CD8-positive, alpha-beta memory T cell (primary cell): ENCODE results near the gene DDX47. TPM values are rescaled to one million over a fixed set of nuclear protein-coding genes. Genes with fewer than 3 reads are reported as not detected.
A peak's percentile ranks its signal among the peaks of the same experiment; 100 is the strongest.

Source experiments
- CTCF ChIA-PET: fragments of 350-600 bp; sonication (Branson Sonifier 250); formaldehyde crosslinking; loops from one replicate; lab custom pipeline; 2021; ENCODE audit warnings: antibody characterized with exemption; lab: Charles Lee
- POLR2A ChIA-PET: fragments of 350-600 bp; sonication (Branson Sonifier 250); formaldehyde crosslinking; loops from one replicate; lab custom pipeline; 2021; ENCODE audit warnings: antibody characterized with exemption; lab: Charles Lee
- DNase-seq, 5 donors: peaks; one replicate each; pipeline versions ENCODE4 v3.0.0 to v3.0.0-alpha.2; 2020 to 2022; ENCODE audit warnings: mixed read lengths in 1 of 5
- H3K27ac ChIP-seq: one replicate; pipeline ENCODE4 v1.7.0; 2013; ENCODE audit warnings: low read depth, mild to moderate bottlenecking, low read length, moderate library complexity
- H3K27me3 ChIP-seq: 2 replicates; pipeline ENCODE4 v1.7.0; 2013; ENCODE audit warnings: low read length, mild to moderate bottlenecking; ENCODE audit not compliant: insufficient read depth, poor library complexity, severe bottlenecking
- H3K36me3 ChIP-seq: 2 replicates; pipeline ENCODE4 v1.7.0; 2013; ENCODE audit warnings: mild to moderate bottlenecking, low read length, moderate library complexity; ENCODE audit not compliant: insufficient read depth
- H3K4me1 ChIP-seq: 2 replicates; pipeline ENCODE4 v1.7.0; 2013; ENCODE audit warnings: mild to moderate bottlenecking, low read length, moderate library complexity; ENCODE audit not compliant: insufficient read depth
- H3K4me3 ChIP-seq: 2 replicates; pipeline ENCODE4 v1.7.0; 2013; ENCODE audit warnings: mild to moderate bottlenecking, low read length
- H3K9me3 ChIP-seq: 2 replicates; pipeline ENCODE4 v1.7.0; 2013; ENCODE audit warnings: mild to moderate bottlenecking, low read length
- H3K27ac Mint-ChIP-seq, 8 donors: one replicate each; pipeline ENCODE4 v1.8.0; 2020 to 2021; ENCODE audit warnings: mixed read lengths in 8 of 8, mild to moderate bottlenecking in 6 of 8, inconsistent platforms in 3 of 8, moderate library complexity in 3 of 8
- H3K27me3 Mint-ChIP-seq, 2 donors: one replicate each; pipeline ENCODE4 v1.8.0; 2020 to 2021; ENCODE audit warnings: mixed read lengths in 2 of 2, mild to moderate bottlenecking in 1 of 2, moderate library complexity in 1 of 2
- H3K36me3 Mint-ChIP-seq, 3 donors: one replicate each; pipeline ENCODE4 v1.8.0; 2020 to 2021; ENCODE audit warnings: mixed read lengths in 3 of 3, inconsistent platforms in 1 of 3, mild to moderate bottlenecking in 1 of 3
- H3K4me1 Mint-ChIP-seq, 3 donors: one replicate each; pipeline ENCODE4 v1.8.0; 2020 to 2021; ENCODE audit warnings: mixed read lengths in 3 of 3, inconsistent platforms in 1 of 3, mild to moderate bottlenecking in 1 of 3
- H3K4me3 Mint-ChIP-seq, 7 donors: one replicate each; pipeline ENCODE4 v1.8.0; 2020 to 2021; ENCODE audit warnings: mixed read lengths in 7 of 7, mild to moderate bottlenecking in 6 of 7, moderate library complexity in 4 of 7, inconsistent platforms in 2 of 7
- H3K9me3 Mint-ChIP-seq, 5 donors: one replicate each; pipeline ENCODE4 v1.8.0; 2020 to 2022; ENCODE audit warnings: mixed read lengths in 5 of 5, mild to moderate bottlenecking in 3 of 5, moderate library complexity in 2 of 5, inconsistent platforms in 1 of 5
- polyA plus RNA-seq: library from polyadenylated mRNA; unstranded; fragments of 300-500 nt; fragmentation: Illumina TruSeq; gene quantifications from one replicate; pipeline ENCODE4 v1.2.3, GENCODE V29; 2021
- total RNA-seq, 2 experiments: library from RNA; stranded (reverse); gene quantifications; one replicate each; pipeline ENCODE4 v1.2.3, GENCODE V29; 2021

DDX47 gene
- total and polyA plus RNA-seq, 3 experiments from 2014 or later, result 64.5 to 106 (median 105) TPM

DNA sequence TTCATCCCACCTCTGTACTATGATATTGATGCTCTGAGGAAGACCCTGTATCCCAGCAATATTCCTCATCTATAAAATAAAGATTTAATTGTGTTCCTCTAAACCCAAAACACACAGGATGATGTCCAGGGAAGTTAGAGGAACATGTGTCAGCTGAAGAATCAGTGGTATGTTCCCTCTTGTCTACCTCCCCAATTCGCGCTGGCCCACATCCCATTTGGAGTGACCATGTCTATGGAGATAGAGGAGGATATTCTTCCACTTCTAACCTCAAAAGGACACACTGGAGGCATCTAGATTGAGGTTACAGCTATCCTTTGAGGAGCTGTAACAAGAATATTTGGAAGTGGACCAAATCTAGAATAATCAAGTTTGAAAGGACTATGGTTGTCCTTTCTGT, 29.0 kb upstream of the DDX47 start:
- no peaks in the 10 kb centered on the region for H3K9me3 ChIP-seq
- POLR2A ChIA-PET, result no interaction called here

DNA sequence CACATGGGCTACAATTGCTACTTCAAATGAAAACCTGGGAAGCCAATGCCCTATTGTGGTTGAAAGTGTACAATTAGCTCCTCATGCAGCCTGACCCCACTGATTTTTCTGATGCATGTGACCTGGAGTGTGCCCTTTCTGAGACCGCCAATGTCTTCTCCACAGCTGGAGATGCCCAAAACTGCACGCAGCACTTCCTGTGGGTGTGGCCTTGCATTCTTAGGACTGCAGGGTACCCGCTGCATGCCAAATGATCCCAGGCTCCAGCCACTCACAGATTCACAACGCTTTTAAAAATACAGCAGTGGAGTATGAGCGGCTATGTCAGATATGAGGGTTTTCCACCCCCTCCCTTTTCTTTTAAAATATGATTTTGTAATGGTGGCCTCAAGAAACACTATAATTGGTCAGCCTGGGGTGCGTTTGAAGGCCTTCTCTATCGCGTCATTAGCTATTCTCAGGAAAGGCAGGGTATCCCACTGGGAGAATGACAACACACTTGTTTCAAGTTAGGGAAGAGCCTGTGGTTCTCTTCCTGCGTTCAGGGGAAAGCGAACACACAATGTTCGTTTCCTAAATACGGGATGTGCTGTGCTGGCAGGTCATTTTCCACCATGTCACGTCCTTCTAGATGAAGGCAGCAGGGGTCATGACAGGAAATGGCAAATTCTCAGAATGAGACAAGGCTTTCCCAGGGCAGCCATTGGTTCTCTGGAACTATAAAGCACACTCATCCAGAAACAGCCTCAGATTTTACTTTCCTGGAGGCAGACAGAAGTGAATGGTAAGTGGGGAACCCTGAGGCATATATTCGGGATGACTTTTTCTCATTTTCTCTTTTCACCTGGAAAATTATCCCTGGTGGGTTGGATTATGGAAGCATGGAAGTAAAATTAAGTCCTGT, 28.0 kb upstream of the DDX47 start, which contains the start of gene APOLD1:
Gene APOLD1 (plus strand): TSS at position 749 of the 904 bp plus-strand sequence. CDS start 33 bp downstream, at position 782.
- H3K27ac ChIP-seq, result peak within 1 kb of the TSS; percentile 75
- DNase-seq, result no peak

More for the DNA sequence above, 29.0 kb upstream of the DDX47 start:
- CTCF ChIA-PET, result interaction anchor here (0.7 to 1.5 kb wide), 2 partner anchors 47 to 410 kb away, joined by 3 to 5 read pairs; no protein-coding TSS in a partner anchor
- H3K4me3 ChIP-seq, result no peak overlapping the region
- DNase-seq, result no peak
- H3K4me1 Mint-ChIP-seq, result peaks cover 6 to 27% (median 24%) of the 10 kb centered on the region in 3 donors
- no peaks in the 10 kb centered on the region for H3K36me3 ChIP-seq
- peak overlapping the region in 2 of 7 donors; percentile 61 to 85 for H3K4me3 Mint-ChIP-seq
- no peak overlapping the region for H3K27ac ChIP-seq
- peaks cover 0 to 3% (median 0%) of the 10 kb centered on the region in 5 donors for H3K9me3 Mint-ChIP-seq
- H3K4me1 ChIP-seq, result peaks cover 23% of the 10 kb centered on the region
- no peaks in the 10 kb centered on the region for H3K27me3 ChIP-seq
- peaks cover 3% of the 10 kb centered on the region in 2 donors for H3K27me3 Mint-ChIP-seq
- H3K36me3 Mint-ChIP-seq, result peaks cover 0 to 4% (median 0%) of the 10 kb centered on the region in 3 donors
- H3K27ac Mint-ChIP-seq, result no peak overlapping the region

DNA sequence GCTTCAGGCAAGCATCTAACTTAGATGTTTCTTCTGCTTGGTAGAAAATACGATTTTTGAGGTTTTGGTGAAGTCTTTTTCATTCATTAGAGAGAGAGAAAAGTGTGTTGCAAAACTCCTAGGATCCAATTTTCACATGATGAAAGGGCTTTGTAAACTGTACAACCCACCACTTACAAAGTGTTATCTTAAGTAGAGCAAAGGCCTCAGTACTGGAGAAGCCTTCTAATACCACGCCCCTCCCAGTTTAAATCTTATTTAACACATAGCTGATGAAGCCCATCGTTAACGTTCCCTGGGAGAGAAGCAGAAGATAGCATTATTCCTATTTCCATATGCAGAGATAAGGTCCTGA, 26.8 kb upstream of the DDX47 start:
- POLR2A ChIA-PET, result interaction anchor here (0.9 to 1.4 kb wide), 4 partner anchors 19 to 1132 kb away, joined by 3 to 11 read pairs (median 4); no protein-coding TSS in a partner anchor

More for the DNA sequence above, 28.0 kb upstream of the DDX47 start, which contains the start of gene APOLD1:
- Mint-ChIP-seq H3K4me3 (peak within 1 kb of the TSS; percentile 78 to 91 (median 81)), H3K4me1 (peaks cover 6 to 27% (median 24%) of the 10 kb centered on the region in 3 donors), H3K9me3 (peaks cover 0 to 3% (median 0%) of the 10 kb centered on the region in 5 donors), H3K36me3 (peaks cover 0 to 4% (median 0%) of the 10 kb centered on the region in 3 donors), H3K27ac (peak within 1 kb of the TSS in 6 of 8 donors; percentile 42 to 91 (median 79)), H3K27me3 (peaks cover 3% of the 10 kb centered on the region in 2 donors)
- Histone ChIP-seq H3K9me3 (no peaks in the 10 kb centered on the region), H3K27me3 (no peaks in the 10 kb centered on the region), H3K4me3 (peak within 1 kb of the TSS; percentile 89), H3K36me3 (no peaks in the 10 kb centered on the region), H3K4me1 (peaks cover 23% of the 10 kb centered on the region)
- CTCF ChIA-PET, result interaction anchor here (0.7 to 5.5 kb wide), 4 partner anchors 18 to 48 kb away, joined by 3 to 48 read pairs (median 18); partner anchors contain the start of gene DDX47
- POLR2A ChIA-PET, result no interaction called here

DNA sequence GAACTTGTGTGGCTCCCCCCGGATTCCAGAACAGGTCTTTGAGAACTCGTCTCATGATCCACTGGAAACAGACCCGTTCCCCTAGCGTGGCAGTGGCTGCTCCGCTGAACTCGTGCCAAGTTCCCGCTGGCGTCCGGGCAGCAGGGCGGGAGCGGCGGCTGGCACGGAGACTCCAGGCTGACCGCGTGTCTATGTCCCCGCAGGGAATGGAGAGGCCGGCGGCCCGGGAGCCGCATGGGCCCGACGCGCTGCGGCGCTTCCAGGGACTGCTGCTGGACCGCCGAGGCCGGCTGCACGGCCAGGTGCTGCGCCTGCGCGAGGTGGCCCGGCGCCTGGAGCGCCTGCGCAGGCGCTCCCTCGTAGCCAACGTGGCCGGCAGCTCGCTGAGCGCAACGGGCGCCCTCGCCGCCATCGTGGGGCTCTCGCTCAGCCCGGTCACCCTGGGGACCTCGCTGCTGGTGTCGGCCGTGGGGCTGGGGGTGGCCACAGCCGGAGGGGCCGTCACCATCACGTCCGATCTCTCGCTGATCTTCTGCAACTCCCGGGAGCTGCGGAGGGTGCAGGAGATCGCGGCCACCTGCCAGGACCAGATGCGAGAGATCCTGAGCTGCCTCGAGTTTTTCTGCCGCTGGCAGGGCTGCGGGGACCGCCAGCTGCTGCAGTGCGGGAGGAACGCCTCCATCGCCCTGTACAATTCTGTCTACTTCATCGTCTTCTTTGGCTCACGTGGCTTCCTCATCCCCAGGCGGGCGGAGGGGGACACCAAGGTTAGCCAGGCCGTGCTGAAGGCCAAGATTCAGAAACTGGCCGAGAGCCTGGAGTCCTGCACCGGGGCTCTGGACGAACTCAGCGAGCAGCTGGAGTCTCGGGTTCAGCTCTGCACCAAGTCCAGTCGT, 26.2 kb upstream of the DDX47 start:
- Mint-ChIP-seq H3K4me3 (peak overlapping the region; percentile 84 to 91 (median 88)), H3K27me3 (peaks cover 3% of the 10 kb centered on the region in 2 donors), H3K27ac (peak overlapping the region; percentile 82 to 93 (median 88)), H3K36me3 (peaks cover 0 to 4% (median 0%) of the 10 kb centered on the region in 3 donors), H3K9me3 (peaks cover 0 to 3% (median 0%) of the 10 kb centered on the region in 5 donors), H3K4me1 (peaks cover 6 to 27% (median 24%) of the 10 kb centered on the region in 3 donors)
- POLR2A ChIA-PET, result interaction anchor here (0.6 to 1.4 kb wide), 8 partner anchors 19 to 1133 kb away, joined by 3 to 11 read pairs (median 4); no protein-coding TSS in a partner anchor
- Histone ChIP-seq H3K4me3 (peak overlapping the region; percentile 89), H3K9me3 (no peaks in the 10 kb centered on the region), H3K27me3 (no peaks in the 10 kb centered on the region), H3K36me3 (no peaks in the 10 kb centered on the region), H3K4me1 (peaks cover 23% of the 10 kb centered on the region), H3K27ac (peak overlapping the region; percentile 75)
- peak; percentile 63 to 81 (median 73) for DNase-seq
- CTCF ChIA-PET, result interaction anchor here (0.7 to 5.5 kb wide), 11 partner anchors 8 to 426 kb away, joined by 3 to 48 read pairs (median 6); partner anchors contain the start of gene DDX47

More for the DNA sequence above, 26.8 kb upstream of the DDX47 start:
- no peaks in the 10 kb centered on the region for H3K36me3 ChIP-seq
- peaks cover 0 to 3% (median 0%) of the 10 kb centered on the region in 5 donors for H3K9me3 Mint-ChIP-seq
- CTCF ChIA-PET, result interaction anchor here (0.7 to 5.5 kb wide), 5 partner anchors 11 to 427 kb away, joined by 3 to 48 read pairs (median 8); partner anchors contain the start of gene DDX47
- H3K27ac Mint-ChIP-seq, result peak overlapping the region; percentile 42 to 82 (median 74)
- peak overlapping the region; percentile 75 for H3K27ac ChIP-seq
- no peaks in the 10 kb centered on the region for H3K27me3 ChIP-seq
- peaks cover 0 to 4% (median 0%) of the 10 kb centered on the region in 3 donors for H3K36me3 Mint-ChIP-seq
- peak overlapping the region; percentile 78 to 91 (median 81) for H3K4me3 Mint-ChIP-seq
- peaks cover 23% of the 10 kb centered on the region for H3K4me1 ChIP-seq
- peaks cover 3% of the 10 kb centered on the region in 2 donors for H3K27me3 Mint-ChIP-seq
- H3K9me3 ChIP-seq, result no peaks in the 10 kb centered on the region
- peak overlapping the region; percentile 89 for H3K4me3 ChIP-seq
- DNase-seq, result no peak
- H3K4me1 Mint-ChIP-seq, result peaks cover 6 to 27% (median 24%) of the 10 kb centered on the region in 3 donors

DNA sequence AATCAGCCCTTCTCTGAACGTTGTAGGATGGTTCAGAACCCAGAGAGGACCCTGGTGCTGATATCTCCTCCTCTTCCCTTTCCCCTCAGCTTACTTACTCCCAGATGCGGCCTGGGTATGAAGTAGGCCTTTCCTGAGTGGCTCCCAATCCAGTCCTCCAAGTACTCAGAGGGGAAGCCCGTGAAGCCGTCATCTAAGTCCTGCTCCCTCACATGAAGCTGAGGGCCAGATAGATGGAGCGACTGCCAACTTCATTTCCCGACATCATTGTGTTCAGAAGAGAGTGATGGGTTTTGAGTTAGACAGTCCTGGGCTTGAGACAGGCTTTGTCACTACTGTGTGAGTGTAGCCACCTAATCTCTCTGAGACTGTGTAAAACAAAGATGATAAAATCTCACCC, 25.0 kb upstream of the DDX47 start:
- Histone ChIP-seq H3K4me1 (peaks cover 23% of the 10 kb centered on the region), H3K36me3 (no peaks in the 10 kb centered on the region), H3K9me3 (no peaks in the 10 kb centered on the region), H3K27me3 (no peaks in the 10 kb centered on the region), H3K27ac (no peak overlapping the region), H3K4me3 (no peak overlapping the region)
- H3K4me1 Mint-ChIP-seq, result peaks cover 6 to 27% (median 24%) of the 10 kb centered on the region in 3 donors
- POLR2A ChIA-PET, result interaction anchor here (0.7 kb wide), 1 partner anchor 72 kb away, joined by 3 read pairs; no protein-coding TSS in a partner anchor
- peak overlapping the region in 6 of 8 donors; percentile 68 to 93 (median 90) for H3K27ac Mint-ChIP-seq
- CTCF ChIA-PET, result interaction anchor here (0.8 to 5.5 kb wide), 15 partner anchors 9 to 467 kb away, joined by 3 to 48 read pairs (median 5); partner anchors contain the start of gene DDX47
- peak overlapping the region; percentile 83 to 91 (median 87) for H3K4me3 Mint-ChIP-seq
- no peaks in the 10 kb centered on the region for H3K27me3 Mint-ChIP-seq
- H3K9me3 Mint-ChIP-seq, result no peaks in the 10 kb centered on the region
- DNase-seq, result no peak
- no peaks in the 10 kb centered on the region for H3K36me3 Mint-ChIP-seq

DNA sequence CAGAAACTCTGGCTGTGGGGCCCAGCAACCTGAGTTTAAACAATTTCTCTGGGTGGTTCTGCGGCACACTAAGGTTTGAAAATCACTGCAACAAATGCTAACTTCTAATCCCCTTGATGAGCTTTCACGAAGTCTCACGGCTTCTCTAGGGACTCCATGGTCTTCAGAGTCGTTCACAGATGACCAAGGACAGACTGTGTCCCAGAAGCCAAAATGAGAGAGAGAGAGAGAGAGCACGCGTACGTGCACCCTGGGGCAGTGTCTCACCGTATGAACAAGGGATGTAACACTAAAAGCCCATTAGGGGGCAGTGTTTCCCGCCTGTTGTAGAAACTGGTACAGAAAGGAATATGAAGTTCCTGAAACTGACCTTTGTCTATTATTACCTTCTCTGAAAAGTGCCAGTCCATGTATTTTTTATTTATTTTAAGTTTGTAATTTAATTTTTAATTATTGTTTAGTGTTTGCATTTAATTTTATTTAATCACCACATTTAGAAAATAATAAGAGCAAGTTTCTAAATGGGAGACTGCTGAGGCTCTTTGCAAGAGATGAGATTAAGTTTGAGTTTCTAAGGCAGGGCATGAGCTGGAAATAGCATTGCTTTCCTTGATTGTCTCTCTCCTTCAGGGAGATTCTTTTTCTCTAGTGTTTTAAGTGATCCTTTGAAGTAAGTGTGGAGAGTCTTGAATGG, 24.3 kb upstream of the DDX47 start:
- H3K27ac ChIP-seq, result no peak overlapping the region
- Mint-ChIP-seq H3K4me3 (peak overlapping the region; percentile 78 to 91 (median 87)), H3K9me3 (no peaks in the 10 kb centered on the region), H3K27ac (peak overlapping the region; percentile 68 to 97 (median 94)), H3K27me3 (no peaks in the 10 kb centered on the region), H3K36me3 (no peaks in the 10 kb centered on the region), H3K4me1 (peaks cover 6 to 27% (median 24%) of the 10 kb centered on the region in 3 donors)
- peaks cover 23% of the 10 kb centered on the region for H3K4me1 ChIP-seq
- POLR2A ChIA-PET, result interaction anchor here (1.0 kb wide), 1 partner anchor 24 kb away, joined by 4 read pairs; the partner anchor contains the start of gene DDX47
- no peak overlapping the region for H3K4me3 ChIP-seq
- no peaks in the 10 kb centered on the region for H3K27me3 ChIP-seq
- CTCF ChIA-PET, result interaction anchor here (0.8 to 5.5 kb wide), 18 partner anchors 9 to 466 kb away, joined by 3 to 48 read pairs (median 4); partner anchors contain the start of gene DDX47
- H3K9me3 ChIP-seq, result no peaks in the 10 kb centered on the region
- no peaks in the 10 kb centered on the region for H3K36me3 ChIP-seq
- peak; percentile 27 to 68 (median 58) for DNase-seq
